K562 (cell line): ENCODE measurements around the gene ARID5B. TPM values are rescaled to one million over a fixed set of nuclear protein-coding genes. Genes with fewer than 3 reads are reported as not detected.

ENCODE experiments used
- ATAC-seq: fragments of 200-7000 bp; cut with Tn5 transposase; 3 replicates; pipeline ENCODE4 v1.9.1; 2020; ENCODE audit warnings: moderate library complexity
- BruUV-seq: library from RNA; stranded (reverse); fragments of 400-500 nt; replicated peaks from 2 replicates; lab custom pipeline; 2021; lab: Mats Ljungman, UMichigan
- CTCF ChIA-PET: fragments of 300-600 bp; formaldehyde crosslinking; extraction: SDS; loops from one replicate; lab custom pipeline; 2021; ENCODE audit warnings: low intra/inter-chr PET ratio; lab: Yijun Ruan, JAX
- POLR2A ChIA-PET: fragments of 300-600, 350-650 bp; sonication (Branson Sonifier 250); formaldehyde crosslinking; extraction: SDS; loops from one replicate; lab custom pipeline; 2021; ENCODE audit warnings: antibody characterized with exemption, inconsistent platforms; lab: Yijun Ruan, JAX
- DNase-seq, 4 experiments: peaks; one replicate each; pipeline versions ENCODE4 v3.0.0 to v3.0.0-alpha.2; 2011 to 2018; ENCODE audit warnings: low spot score in 3 of 4, mixed read lengths in 3 of 4; ENCODE audit errors: extremely low read depth in 1 of 4
- FAIRE-seq: peaks from 2 replicates; lab custom pipeline; 2011; peaks lifted over from hg19 to GRCh38; lab: Jason Lieb, UNC
- H2AFZ ChIP-seq: 2 replicates; pipeline ENCODE4 v1.6.0; 2011; ENCODE audit warnings: low read depth, low read length, control low read depth, inconsistent platforms
- H3K27ac ChIP-seq: fragments of 200-600 bp; 3 replicates; pipeline ENCODE4 v1.8.0; 2011; ENCODE audit warnings: low read depth, mild to moderate bottlenecking, control low read depth, inconsistent platforms, low read length, moderate library complexity, mixed read lengths; ENCODE audit errors: extremely low read depth
- H3K27me3 ChIP-seq, 2 experiments: fragments of 300-600 bp in 1 of 2; 2 replicates in 1 of 2; 3 replicates in 1 of 2; pipeline versions ENCODE4 v1.6.0 to v1.8.0; 2011; ENCODE audit warnings: inconsistent platforms in 2 of 2, low read length in 2 of 2, mild to moderate bottlenecking in 1 of 2, mixed read lengths in 1 of 2, moderate library complexity in 1 of 2; ENCODE audit not compliant: control insufficient read depth in 2 of 2, insufficient read depth in 2 of 2
- H3K36me3 ChIP-seq: fragments of 300-600 bp; 3 replicates; pipeline ENCODE4 v1.8.0; 2011; ENCODE audit warnings: mild to moderate bottlenecking, low read length, inconsistent platforms; ENCODE audit not compliant: control insufficient read depth, insufficient read depth
- H3K4me1 ChIP-seq, 2 experiments: fragments of 200-600 bp in 1 of 2; replicated peaks in 1 of 2; 2 replicates in 1 of 2; 3 replicates in 1 of 2; pipeline versions ENCODE4 v1.5.1 to v1.8.0; 2011; ENCODE audit warnings: inconsistent platforms in 2 of 2, low read length in 2 of 2, mild to moderate bottlenecking in 1 of 2, mixed read lengths in 1 of 2, moderate library complexity in 1 of 2; ENCODE audit not compliant: control insufficient read depth in 2 of 2, insufficient read depth in 2 of 2
- H3K4me2 ChIP-seq: 2 replicates; pipeline ENCODE4 v1.6.1; 2011; ENCODE audit warnings: low read length, control low read depth, inconsistent platforms, mixed read lengths; ENCODE audit not compliant: insufficient read depth
- H3K4me3 ChIP-seq: fragments of 200-600 bp; sonication (generic), shearing (Covaris generic); 2 replicates; pipeline ENCODE4 v1.5.1; 2016; ENCODE audit warnings: control low read depth, inconsistent platforms
- H3K79me2 ChIP-seq: fragments of 200-600 bp; 3 replicates; pipeline ENCODE4 v1.8.0; 2011; ENCODE audit warnings: low read length, inconsistent platforms; ENCODE audit not compliant: control insufficient read depth, insufficient read depth
- H3K9ac ChIP-seq, 2 experiments: 2 replicates each; pipeline versions ENCODE4 v1.6.0 to v1.6.1; 2011; ENCODE audit warnings: low read depth in 2 of 2, low read length in 2 of 2, control low read depth in 1 of 2, inconsistent platforms in 1 of 2, mild to moderate bottlenecking in 1 of 2, mixed read lengths in 1 of 2; ENCODE audit not compliant: insufficient read depth in 1 of 2
- H3K9me1 ChIP-seq: one replicate; pipeline ENCODE4 v1.6.0; 2011; ENCODE audit warnings: inconsistent platforms, mild to moderate bottlenecking, low read length, moderate library complexity; ENCODE audit not compliant: control insufficient read depth, insufficient read depth
- H3K9me3 ChIP-seq: replicated peaks from 2 replicates; pipeline ENCODE4 v1.5.1; 2011; ENCODE audit warnings: low read depth, low read length, inconsistent platforms; ENCODE audit not compliant: control insufficient read depth, insufficient read depth
- H4K20me1 ChIP-seq: replicated peaks from 2 replicates; pipeline ENCODE4 v1.6.1; 2011; ENCODE audit warnings: low read length, inconsistent platforms, mixed read lengths; ENCODE audit not compliant: control insufficient read depth, insufficient read depth
- BRD9 ChIP-seq: fragments of 450-650 bp; IDR thresholded peaks from 2 replicates; pipeline ENCODE4 v1.6.1; 2018; ENCODE audit warnings: low read depth; ENCODE audit not compliant: partially characterized antibody
- BRF2 ChIP-seq: IDR thresholded peaks from 3 replicates; pipeline ENCODE4 v1.6.1; 2011; ENCODE audit warnings: borderline replicate concordance, mild to moderate bottlenecking; ENCODE audit not compliant: insufficient read length, insufficient read depth
- E4F1 ChIP-seq: fragments of 250-450 bp; sonication (Bioruptor Pico); IDR thresholded peaks from 2 replicates; pipeline ENCODE4 v1.5.0; 2021; ENCODE audit warnings: mild to moderate bottlenecking, borderline replicate concordance
- HES1 ChIP-seq: fragments of 450-650 bp; IDR thresholded peaks from 2 replicates; pipeline ENCODE4 v1.6.1; 2016; ENCODE audit warnings: low read depth, mild to moderate bottlenecking, moderate library complexity
- HMG20A ChIP-seq: fragments of 450-650 bp; formaldehyde crosslinking; conservative IDR thresholded peaks from 2 replicates; pipeline ENCODE4 v1.4.0; 2020; ENCODE audit warnings: mild to moderate bottlenecking, mixed read lengths
- ILF3 ChIP-seq: fragments of 450-650 bp; IDR thresholded peaks from 2 replicates; pipeline ENCODE4 v1.6.1; 2018; ENCODE audit warnings: antibody characterized with exemption, mild to moderate bottlenecking, moderate library complexity, borderline replicate concordance
- MEF2A ChIP-seq: IDR thresholded peaks from 2 replicates; pipeline ENCODE4 v1.6.1; 2011; ENCODE audit warnings: low read depth, mild to moderate bottlenecking, low read length, moderate library complexity; ENCODE audit not compliant: control insufficient read depth
- MTF1 ChIP-seq: fragments of 250-450 bp; sonication (Bioruptor Pico); IDR thresholded peaks from 2 replicates; pipeline ENCODE4 v1.9.0; 2021; ENCODE audit warnings: moderate library complexity, mild to moderate bottlenecking, inconsistent platforms, borderline replicate concordance
- OTX1 ChIP-seq: fragments of 450-650 bp; formaldehyde crosslinking; IDR thresholded peaks from 2 replicates; pipeline ENCODE4 v1.4.0; 2022; ENCODE audit warnings: mild to moderate bottlenecking
- POLR2A ChIP-seq: fragments of 450-650 bp; conservative IDR thresholded peaks from 2 replicates; pipeline ENCODE4 v1.6.1; 2016
- PREB ChIP-seq: sonication (generic); formaldehyde crosslinking; IDR thresholded peaks from 2 replicates; pipeline ENCODE4 v1.8.1; 2023; ENCODE audit warnings: mild to moderate bottlenecking, missing genetic modification reagents
- ZNF518B ChIP-seq: fragments of 250-450 bp; sonication (Bioruptor Pico); IDR thresholded peaks from 2 replicates; pipeline ENCODE4 v1.5.0; 2021; ENCODE audit warnings: mild to moderate bottlenecking, moderate library complexity
- ZNF780A ChIP-seq: fragments of 250-450 bp; sonication (Bioruptor Pico); IDR thresholded peaks from 2 replicates; pipeline ENCODE4 v1.5.0; 2021; ENCODE audit warnings: mild to moderate bottlenecking
- WGBS: fragments of 100-300 bp; shearing (Covaris generic); methylation state at CpG from one replicate; pipeline ENCODE4 v1.1.6; 2016; ENCODE audit warnings: low coverage, mixed read lengths; ENCODE audit not compliant: insufficient coverage; ENCODE audit errors: missing lambda C conversion rate; 5-methylcytosine and 5-hydroxymethylcytosine counted together
- in situ Hi-C: fragments of 300-500 bp; cut with MboI; formaldehyde crosslinking; loops from 4 replicates; pipeline ENCODE4 v1.15.0; 2018; ENCODE audit warnings: inconsistent platforms, mixed read lengths
- intact Hi-C: fragments of 100-400 bp; cut with micrococcal nuclease; formaldehyde crosslinking; loops from 2 replicates; pipeline ENCODE4 v1.14.2; 2022
- polyA plus RNA-seq, 8 experiments: library from polyadenylated mRNA; depleted of rRNA in 4 of 8; stranded (reverse) in 5 of 8; unstranded in 3 of 8; fragments of >200 nt; fragmentation: Nextera tagmentation in 2 of 8; fragmentation: Illumina TruSeq in 1 of 8; extraction: Ambion mirVana in 2 of 8; extraction: Trizol in 1 of 8; gene quantifications; 2 replicates each; pipeline versions ENCODE4 v1.2.1 to v1.2.3, GENCODE V29; 2011 to 2014; ENCODE audit warnings: inconsistent platforms in 1 of 8, missing spikeins in 1 of 8
- total RNA-seq, 7 experiments: library from RNA; depleted of rRNA in 6 of 7; stranded (reverse); fragments of >200 nt in 6 of 7; fragmentation: Illumina TruSeq in 2 of 7; extraction: Trizol in 2 of 7; gene quantifications; 2 replicates each; pipeline versions ENCODE4 v1.2.1 to v1.2.3, GENCODE V29; 2011 to 2021; ENCODE audit warnings: low replicate concordance in 1 of 7

ARID5B gene
- total and polyA plus RNA-seq, 9 of the 15 experiments (the other 6 are each of a cell fraction or from before 2014, with no cell fraction given): 0.48 to 1.6 (median 0.80) TPM

GRCh38 chr10:62029401-62029800 is 127.9 kb downstream of the ARID5B start:
- no peak overlapping the region for H2AFZ ChIP-seq
- no peaks in the 10 kb centered on the region for H3K9me1 ChIP-seq
- H3K4me2 ChIP-seq: no peak overlapping the region
- intact Hi-C loops: no loop called here
- no TSS peak for BruUV-seq
- H3K36me3 ChIP-seq: no peaks in the 10 kb centered on the region
- no peaks in the 10 kb centered on the region; a peak in 1 of 5 replicates for H3K27me3 ChIP-seq
- WGBS: 3% methylated on average over 2 of the region's 2 CpGs
- no peak overlapping the region for H3K9ac ChIP-seq
- POLR2A ChIA-PET: interaction anchor here (0.7 to 1.0 kb wide), 2 partner anchors 12 to 13 kb away, joined by 3 read pairs; no protein-coding TSS in a partner anchor
- no peaks in the 10 kb centered on the region for H3K79me2 ChIP-seq
- H3K4me1 ChIP-seq: no peaks in the 10 kb centered on the region
- H3K4me3 ChIP-seq: no peak overlapping the region
- CTCF ChIA-PET: no interaction called here
- H3K9me3 ChIP-seq: no peaks in the 10 kb centered on the region
- no peak for ATAC-seq
- no peaks in the 10 kb centered on the region for H4K20me1 ChIP-seq
- H3K27ac ChIP-seq: no peak overlapping the region
- in situ Hi-C loops: no loop called here
- FAIRE-seq: no peak
- no peak for DNase-seq
- TF ChIP-seq HES1 (no peak), POLR2A (no peak), E4F1 (CRISPR knock-in tag) (no peak), MEF2A (no peak), HMG20A (CRISPR knock-in tag) (no peak), ZNF780A (no peak), BRF2 (no peak), OTX1 (no peak), ILF3 (no peak), MTF1 (CRISPR knock-in tag) (no peak), PREB (CRISPR knock-in tag) (no peak), BRD9 (no peak), ZNF518B (no peak)
